Tibial artery (tissue), 4 donors: Measurements from ENCODE around the gene BEGAIN.
"Not testable (repeated sequence)": the region's sequence is repeated elsewhere in the genome, so short reads cannot be mapped to it uniquely, and the experiment has no call there.

ENCODE experiments used
- DNase-seq, 2 donors: peaks; one replicate each; pipeline ENCODE4 v3.0.0-alpha.2; 2019
- H3K27ac ChIP-seq, 2 donors: fragments of 200-600 bp; sonication (generic) in 1 of 2; 1 replicate in 1 of 2; 2 replicates in 1 of 2; pipeline ENCODE4 v1.5.1; 2018 to 2019; ENCODE audit warnings: mild to moderate bottlenecking in 1 of 2
- H3K27me3 ChIP-seq, 2 donors: fragments of 200-600 bp; sonication (generic) in 1 of 2; one replicate each; pipeline versions ENCODE4 v1.5.1 to v1.6.0; 2016 to 2019
- H3K36me3 ChIP-seq, 3 donors: fragments of 200-600 bp; sonication (generic) in 2 of 3; one replicate each; pipeline ENCODE4 v1.5.1; 2016 to 2019; ENCODE audit warnings: mild to moderate bottlenecking in 2 of 3
- H3K4me1 ChIP-seq, 4 donors: fragments of 200-600 bp; sonication (generic) in 2 of 4; 1 replicate in 3 of 4; 2 replicates in 1 of 4; pipeline ENCODE4 v1.5.1; 2016 to 2019
- H3K4me3 ChIP-seq, 2 donors: fragments of 200-600 bp; sonication (generic) in 1 of 2; 1 replicate in 1 of 2; 2 replicates in 1 of 2; pipeline ENCODE4 v1.5.1; 2018 to 2019; ENCODE audit warnings: mild to moderate bottlenecking in 2 of 2
- H3K9me3 ChIP-seq, 3 donors: fragments of 200-600 bp; sonication (generic) in 1 of 3; one replicate each; pipeline ENCODE4 v1.5.1; 2016 to 2019
- intact Hi-C: fragments of 100-400 bp; cut with DNase I; formaldehyde crosslinking; loops from one replicate; pipeline ENCODE4 v1.15.0; 2023; ENCODE audit warnings: low total_unique reads
- TF ChIP-seq, protein P1 (sequence below), 2 experiments: fragments of 200-600 bp in 1 of 2; fragments of 450-650 bp in 1 of 2; IDR thresholded peaks; one replicate each; pipeline ENCODE4 v1.5.1; 2017 to 2019; ENCODE audit warnings: antibody characterized with exemption in 2 of 2, mild to moderate bottlenecking in 1 of 2, moderate library complexity in 1 of 2

BEGAIN gene

DNA sequence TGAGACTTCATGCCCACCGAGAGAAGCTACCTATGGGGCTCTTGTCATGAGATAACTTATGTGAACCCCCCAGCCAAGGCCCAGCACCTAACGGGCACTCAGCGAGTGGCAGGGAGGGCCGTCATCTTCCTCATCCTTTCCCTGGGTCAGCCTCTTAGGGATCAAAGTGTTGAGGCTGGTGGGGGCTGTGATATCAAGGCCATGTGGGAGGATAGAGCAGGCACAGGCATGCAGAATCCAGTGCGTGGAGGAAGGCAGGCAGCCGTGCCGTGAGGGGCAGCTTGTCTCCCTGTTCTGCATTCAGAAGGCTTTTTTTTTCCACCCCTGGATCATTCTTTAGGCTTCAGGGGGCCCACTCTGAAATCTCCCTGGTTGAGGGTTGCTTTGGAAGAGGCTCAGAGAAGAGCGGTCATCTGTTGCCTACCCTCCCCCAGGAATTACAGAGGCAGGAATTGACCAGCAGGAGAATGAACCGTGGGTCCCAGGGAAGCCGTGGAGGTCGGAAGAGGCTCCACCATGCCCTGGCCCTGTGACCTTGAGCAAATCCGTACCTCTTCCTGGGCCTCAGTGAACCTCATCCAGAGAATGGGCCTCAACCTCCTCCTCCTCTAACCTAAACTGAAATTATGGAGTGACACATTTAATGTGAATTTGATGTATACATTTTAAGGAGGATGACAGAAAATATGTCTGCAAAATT lies 62.8 kb downstream of the BEGAIN start:
- no peaks in the 10 kb centered on the region for H3K27me3 ChIP-seq
- intact Hi-C loops = no loop called here
- H3K4me1 ChIP-seq = no peaks in the 10 kb centered on the region
- no peak overlapping the region for H3K4me3 ChIP-seq
- H3K27ac ChIP-seq = no peak overlapping the region
- H3K9me3 ChIP-seq = no peaks in the 10 kb centered on the region
- H3K36me3 ChIP-seq = peaks cover 16 to 40% (median 22%) of the 10 kb centered on the region in 3 donors
- TF ChIP-seq, protein P1, sequence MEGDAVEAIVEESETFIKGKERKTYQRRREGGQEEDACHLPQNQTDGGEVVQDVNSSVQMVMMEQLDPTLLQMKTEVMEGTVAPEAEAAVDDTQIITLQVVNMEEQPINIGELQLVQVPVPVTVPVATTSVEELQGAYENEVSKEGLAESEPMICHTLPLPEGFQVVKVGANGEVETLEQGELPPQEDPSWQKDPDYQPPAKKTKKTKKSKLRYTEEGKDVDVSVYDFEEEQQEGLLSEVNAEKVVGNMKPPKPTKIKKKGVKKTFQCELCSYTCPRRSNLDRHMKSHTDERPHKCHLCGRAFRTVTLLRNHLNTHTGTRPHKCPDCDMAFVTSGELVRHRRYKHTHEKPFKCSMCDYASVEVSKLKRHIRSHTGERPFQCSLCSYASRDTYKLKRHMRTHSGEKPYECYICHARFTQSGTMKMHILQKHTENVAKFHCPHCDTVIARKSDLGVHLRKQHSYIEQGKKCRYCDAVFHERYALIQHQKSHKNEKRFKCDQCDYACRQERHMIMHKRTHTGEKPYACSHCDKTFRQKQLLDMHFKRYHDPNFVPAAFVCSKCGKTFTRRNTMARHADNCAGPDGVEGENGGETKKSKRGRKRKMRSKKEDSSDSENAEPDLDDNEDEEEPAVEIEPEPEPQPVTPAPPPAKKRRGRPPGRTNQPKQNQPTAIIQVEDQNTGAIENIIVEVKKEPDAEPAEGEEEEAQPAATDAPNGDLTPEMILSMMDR (IDR thresholded peaks at IDR 0.05) = no peak
- DNase-seq = no peak

DNA sequence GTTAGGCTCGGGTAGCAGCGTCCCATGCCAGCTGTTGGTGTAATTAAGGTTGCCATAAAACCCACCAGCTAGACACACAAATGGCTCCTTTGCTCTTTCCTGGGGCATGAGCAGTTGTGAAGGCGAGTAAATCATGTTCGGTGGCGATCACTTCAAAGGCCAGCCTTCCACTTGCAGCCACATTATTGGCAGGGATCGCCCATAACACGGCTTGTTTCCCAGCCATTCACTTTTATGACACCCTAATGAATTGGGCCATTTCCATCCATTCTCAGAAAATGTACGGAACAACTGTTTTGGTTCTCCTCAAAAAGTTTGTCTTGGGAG lies 63.4 kb downstream of the BEGAIN start:
- H3K36me3 ChIP-seq = peaks cover 16 to 34% (median 17%) of the 10 kb centered on the region in 3 donors
- no peak for DNase-seq
- intact Hi-C loops = no loop called here
- H3K27ac ChIP-seq = no peak overlapping the region
- H3K9me3 ChIP-seq = no peaks in the 10 kb centered on the region
- no peak overlapping the region for H3K4me3 ChIP-seq
- H3K4me1 ChIP-seq = no peaks in the 10 kb centered on the region
- TF ChIP-seq, protein P1 (IDR thresholded peaks at IDR 0.05) = no peak
- no peaks in the 10 kb centered on the region for H3K27me3 ChIP-seq

DNA sequence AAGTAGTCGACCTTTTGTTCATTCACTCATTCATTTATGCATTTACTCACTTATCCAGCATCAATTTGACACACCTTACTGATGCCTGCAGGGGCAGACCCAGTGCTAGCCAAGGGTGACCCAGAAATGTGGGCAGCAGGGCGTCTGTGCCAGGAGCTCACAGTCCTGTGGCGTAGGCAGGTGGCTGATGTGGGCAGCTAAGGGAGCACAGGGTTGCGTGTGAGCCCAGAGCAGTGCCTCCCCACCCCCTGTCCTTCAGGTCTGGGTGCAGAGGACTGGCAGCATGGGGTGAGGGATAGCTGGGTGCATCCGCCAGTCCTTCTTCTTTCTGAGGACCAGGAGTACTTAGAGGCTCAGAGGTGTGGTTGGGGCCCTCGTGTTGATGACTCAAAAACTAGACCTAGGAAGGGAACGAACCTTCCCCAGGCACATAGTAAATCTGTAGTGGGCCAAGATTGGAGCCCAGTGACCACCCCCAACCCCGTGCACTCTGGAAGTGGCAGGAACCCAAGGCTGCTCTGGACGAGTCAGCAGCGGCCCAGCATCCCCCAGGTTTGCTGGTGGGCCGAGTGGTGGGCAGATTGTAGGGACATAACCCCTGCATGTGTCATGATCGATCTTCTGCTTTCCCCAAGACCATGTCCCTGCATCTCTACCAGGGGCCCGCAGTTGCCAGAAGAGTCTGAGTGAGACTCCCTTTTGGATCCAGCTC lies 63.9 kb downstream of the BEGAIN start:
- Histone ChIP-seq H3K4me3 (no peak overlapping the region), H3K9me3 (no peaks in the 10 kb centered on the region), H3K4me1 (no peaks in the 10 kb centered on the region), H3K27ac (no peak overlapping the region), H3K36me3 (peaks cover 16 to 29% (median 17%) of the 10 kb centered on the region in 3 donors), H3K27me3 (no peaks in the 10 kb centered on the region)
- intact Hi-C loops = no loop called here
- TF ChIP-seq, protein P1 (IDR thresholded peaks at IDR 0.05) = no peak
- DNase-seq = no peak

DNA sequence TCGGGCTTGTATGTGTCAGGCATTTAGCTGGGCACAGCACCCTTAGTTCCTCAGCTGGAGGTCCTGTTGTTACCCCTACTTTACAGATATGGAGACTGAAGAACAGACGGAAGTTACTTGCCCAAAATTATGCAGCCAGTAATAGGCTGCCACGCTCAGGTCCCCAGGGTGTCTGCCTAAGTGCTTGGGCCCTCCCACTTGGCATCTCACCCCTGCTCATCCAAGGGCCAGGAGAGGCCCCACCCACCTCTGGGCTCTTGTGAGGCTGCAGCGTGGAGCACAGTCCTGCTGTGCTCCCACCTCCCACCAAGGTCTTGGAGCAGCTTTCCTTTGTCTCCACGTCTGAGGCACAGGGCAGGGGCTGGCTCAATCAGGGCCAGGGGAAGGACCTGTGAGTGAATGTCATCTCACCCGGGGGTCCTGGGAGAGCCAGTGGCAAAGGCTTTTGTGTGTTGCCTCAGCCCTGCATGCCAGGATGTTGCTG lies 64.6 kb downstream of the BEGAIN start:
- H3K36me3 ChIP-seq = peaks cover 13 to 24% (median 16%) of the 10 kb centered on the region in 3 donors
- DNase-seq = no peak
- no peak overlapping the region for H3K27ac ChIP-seq
- TF ChIP-seq, protein P1 (IDR thresholded peaks at IDR 0.05) = no peak
- no peak overlapping the region for H3K4me3 ChIP-seq
- H3K27me3 ChIP-seq = no peaks in the 10 kb centered on the region
- H3K9me3 ChIP-seq = no peaks in the 10 kb centered on the region
- no peaks in the 10 kb centered on the region for H3K4me1 ChIP-seq
- intact Hi-C loops = no loop called here

DNA sequence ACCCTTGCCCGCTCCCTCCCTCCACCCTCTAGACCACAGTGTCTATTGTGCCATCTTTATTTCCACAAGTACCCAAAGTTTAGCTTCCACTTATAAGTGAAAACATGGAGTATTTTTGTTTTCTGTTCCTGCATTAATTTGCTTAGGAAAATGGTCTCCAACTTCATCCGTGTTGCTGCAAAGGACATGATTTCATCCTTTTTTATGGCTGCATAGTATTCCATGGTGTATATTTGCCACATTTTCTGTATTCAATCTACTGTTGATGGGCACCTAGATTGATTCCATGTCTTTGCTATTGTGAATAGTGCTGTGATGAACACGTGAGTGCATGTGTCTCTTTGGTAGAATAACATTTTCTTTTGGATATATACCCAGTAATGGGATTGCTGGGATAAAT lies 81.2 kb downstream of the BEGAIN start:
- H3K4me1 ChIP-seq, H3K27ac ChIP-seq, intact Hi-C loops, H3K27me3 ChIP-seq, H3K36me3 ChIP-seq, DNase-seq, H3K4me3 ChIP-seq: not testable (repeated sequence)
- peaks cover 0 to 11% (median 8%) of the 10 kb centered on the region in 3 donors for H3K9me3 ChIP-seq

DNA sequence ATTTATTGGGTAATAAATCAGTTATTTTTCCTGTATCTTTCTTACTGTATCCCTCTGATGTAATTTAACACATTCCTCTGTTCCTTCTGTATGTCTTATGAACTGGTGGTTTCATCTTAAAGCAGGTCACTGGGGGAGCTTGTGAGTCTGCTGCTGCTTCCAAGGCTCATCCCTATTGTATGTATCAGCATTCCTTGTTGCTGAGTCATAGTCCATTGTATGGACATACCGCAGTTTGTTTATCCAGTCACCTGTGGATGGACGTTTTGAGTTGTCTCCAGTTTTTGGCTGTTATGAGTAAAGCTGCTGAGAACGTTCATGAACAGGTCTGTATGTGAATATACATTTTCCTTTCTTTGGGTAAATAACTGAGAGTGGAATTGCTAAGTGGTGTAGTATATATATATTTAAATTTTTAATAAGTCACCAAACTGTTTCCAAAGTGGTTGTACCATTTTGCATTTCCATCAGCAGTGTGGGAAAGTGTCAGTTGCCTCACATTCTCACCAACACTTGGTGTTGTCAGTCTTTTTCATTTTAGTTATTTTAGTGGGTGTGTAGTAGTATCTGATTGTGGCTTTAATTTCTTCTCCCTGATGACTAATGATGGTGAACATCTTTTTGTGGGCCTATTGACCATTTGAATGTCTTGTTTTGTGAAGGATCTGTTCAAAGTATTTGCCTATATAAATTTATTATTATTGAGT lies 82.7 kb downstream of the BEGAIN start:
- Histone ChIP-seq H3K4me3 (no peak overlapping the region), H3K27me3 (no peaks in the 10 kb centered on the region), H3K27ac (no peak overlapping the region), H3K9me3 (peaks cover 0 to 11% (median 8%) of the 10 kb centered on the region in 3 donors), H3K4me1 (no peaks in the 10 kb centered on the region), H3K36me3 (peaks cover 0 to 5% (median 0%) of the 10 kb centered on the region in 3 donors)
- no peak for DNase-seq
- intact Hi-C loops = no loop called here
- TF ChIP-seq, protein P1 (IDR thresholded peaks at IDR 0.05) = no peak
